ENCODE data around the gene B3GALNT1.

Gene B3GALNT1

GRCh38 chr3:161104561-161105551 is at the start of gene B3GALNT1:
Gene B3GALNT1, minus strand, starts transcription at chr3:161105349. Its CDS starts 18,595 bp downstream, at chr3:161086754.
- TF ChIP-seq CTCF (IDR thresholded peaks at IDR 0.05; ENCODE audit: control extremely low read depth, extremely low read depth, low read depth, missing control alignments) = no peak
- peak; percentile 51 for DNase-seq (ENCODE audit: extremely low spot score)
- ChIA-PET POLR2A (no interaction called here), CTCF (interaction anchor here (0.7 to 1.4 kb wide), 2 partner anchors 36 to 80 kb away, joined by 3 read pairs; no protein-coding TSS in a partner anchor)

DNA sequence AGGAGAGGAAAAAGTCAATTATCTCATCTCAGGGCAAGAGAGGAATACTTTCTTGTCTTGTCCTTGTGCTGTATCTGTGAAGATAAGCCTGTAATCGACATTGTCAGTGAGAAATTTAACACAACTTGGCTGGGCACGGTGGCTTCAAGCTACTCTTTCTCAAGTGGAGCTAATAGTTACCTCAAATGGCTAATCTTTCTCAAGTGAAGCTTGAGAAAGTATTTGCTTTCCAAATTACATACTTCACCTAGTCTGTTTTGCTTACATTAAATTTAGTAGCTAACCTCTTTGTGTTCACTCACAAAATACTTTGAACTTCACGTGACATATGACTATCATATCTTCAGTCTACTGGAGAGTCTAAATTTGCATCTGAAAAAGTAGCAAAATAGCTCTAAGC is 48.3 kb upstream of the B3GALNT1 start:
- POLR2A ChIA-PET = no interaction called here
- TF ChIP-seq CTCF (IDR thresholded peaks at IDR 0.05; ENCODE audit: control extremely low read depth, extremely low read depth, low read depth, missing control alignments) = no peak
- no peak for DNase-seq (ENCODE audit: extremely low spot score)
- CTCF ChIA-PET = no interaction called here

GRCh38 chr3:161150001-161150525 is 44.9 kb upstream of the B3GALNT1 start:
- ChIA-PET CTCF (interaction anchor here (1.2 to 2.5 kb wide), 4 partner anchors 9 to 27 kb away, joined by 3 to 10 read pairs (median 5); no protein-coding TSS in a partner anchor), POLR2A (no interaction called here)
- no peak for DNase-seq (ENCODE audit: extremely low spot score)
- TF ChIP-seq CTCF (IDR thresholded peaks at IDR 0.05; ENCODE audit: control extremely low read depth, extremely low read depth, low read depth, missing control alignments) = no peak

DNA sequence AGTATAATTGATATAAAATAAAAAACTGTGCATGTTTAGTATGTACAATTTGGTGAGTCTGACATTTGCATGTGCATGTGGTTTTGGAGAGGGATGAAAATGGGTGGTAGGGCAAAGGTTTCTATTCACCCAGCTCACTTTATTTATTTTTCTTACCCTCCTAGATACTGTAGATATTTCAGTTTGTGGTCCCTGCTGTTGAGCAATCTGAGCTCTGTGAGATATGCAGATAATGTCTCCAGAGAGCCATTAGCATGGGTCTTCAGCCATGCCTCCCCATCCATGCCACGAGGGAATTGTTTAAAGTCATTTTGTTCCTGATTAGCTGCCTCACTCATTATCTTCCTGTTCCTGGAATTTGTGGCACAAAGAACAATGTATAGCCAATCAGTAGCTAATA is 44.4 kb upstream of the B3GALNT1 start:
- CTCF ChIA-PET = interaction anchor here (1.2 to 2.5 kb wide), 4 partner anchors 9 to 28 kb away, joined by 3 to 10 read pairs (median 5); no protein-coding TSS in a partner anchor
- no peak for DNase-seq (ENCODE audit: extremely low spot score)
- TF ChIP-seq CTCF (IDR thresholded peaks at IDR 0.05; ENCODE audit: control extremely low read depth, extremely low read depth, low read depth, missing control alignments) = no peak
- POLR2A ChIA-PET = no interaction called here

DNA sequence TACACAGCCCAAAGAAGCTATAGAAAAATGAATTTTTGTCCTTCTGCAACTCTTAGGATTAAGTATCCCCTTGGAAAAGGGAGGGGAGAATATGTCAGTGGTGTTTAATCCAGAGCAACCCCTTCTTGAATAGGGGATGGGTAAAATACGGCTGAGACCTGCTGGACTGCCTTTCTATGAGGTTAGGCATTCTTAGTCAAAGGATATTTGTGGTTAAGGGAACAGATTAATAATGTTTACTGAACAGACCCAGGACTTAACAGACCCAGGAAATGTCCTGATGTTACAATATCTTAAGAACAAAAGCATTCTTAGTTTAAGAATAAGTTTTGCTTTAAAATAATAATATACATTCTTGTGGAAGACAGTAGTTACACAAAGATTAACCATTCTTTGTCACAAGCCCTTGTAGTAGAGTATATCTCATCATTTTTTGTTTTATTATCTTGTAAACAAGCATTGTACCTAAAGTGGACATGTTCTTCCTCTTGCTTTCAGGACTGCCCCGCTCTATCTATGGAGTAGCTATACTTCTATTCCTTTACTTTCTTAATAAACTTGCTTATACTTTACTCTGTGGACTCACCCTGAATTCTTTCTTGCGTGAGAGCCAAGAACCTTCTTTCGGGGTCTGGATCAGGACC is 43.8 kb upstream of the B3GALNT1 start:
- CTCF ChIA-PET = interaction anchor here (1.8 to 2.5 kb wide), 3 partner anchors 12 to 28 kb away, joined by 4 to 10 read pairs (median 6); no protein-coding TSS in a partner anchor
- no peak for DNase-seq (ENCODE audit: extremely low spot score)
- no peak for TF ChIP-seq CTCF (IDR thresholded peaks at IDR 0.05; ENCODE audit: control extremely low read depth, extremely low read depth, low read depth, missing control alignments)
- POLR2A ChIA-PET = no interaction called here

- TF ChIP-seq CTCF (IDR thresholded peaks at IDR 0.05; ENCODE audit: control extremely low read depth, extremely low read depth, low read depth, missing control alignments) = no peak
- POLR2A ChIA-PET = no interaction called here
- no peak for DNase-seq (ENCODE audit: extremely low spot score)
- CTCF ChIA-PET = interaction anchor here (1.2 kb wide), 1 partner anchor 8 kb away, joined by 4 read pairs; no protein-coding TSS in a partner anchor
Measured at GRCh38 chr3:161142486-161142885, 37.3 kb upstream of the B3GALNT1 start.
